NB4 (cell line): Measurements from ENCODE around the gene TPM4.

Experiments
- MYC ChIP-seq: IDR thresholded peaks from 2 replicates; pipeline ENCODE4 v1.6.1; 2011; ENCODE audit warnings: low read depth, low read length
- POLR2A ChIP-seq: IDR thresholded peaks from 2 replicates; pipeline ENCODE4 v1.6.1; 2011; ENCODE audit warnings: mild to moderate bottlenecking; ENCODE audit not compliant: insufficient read length; ENCODE audit errors: extremely low read depth
- TF ChIP-seq, protein P1 (sequence below): IDR thresholded peaks from one replicate; pipeline ENCODE4 v1.5.1; 2012; ENCODE audit warnings: low read depth, low read length

DNA sequence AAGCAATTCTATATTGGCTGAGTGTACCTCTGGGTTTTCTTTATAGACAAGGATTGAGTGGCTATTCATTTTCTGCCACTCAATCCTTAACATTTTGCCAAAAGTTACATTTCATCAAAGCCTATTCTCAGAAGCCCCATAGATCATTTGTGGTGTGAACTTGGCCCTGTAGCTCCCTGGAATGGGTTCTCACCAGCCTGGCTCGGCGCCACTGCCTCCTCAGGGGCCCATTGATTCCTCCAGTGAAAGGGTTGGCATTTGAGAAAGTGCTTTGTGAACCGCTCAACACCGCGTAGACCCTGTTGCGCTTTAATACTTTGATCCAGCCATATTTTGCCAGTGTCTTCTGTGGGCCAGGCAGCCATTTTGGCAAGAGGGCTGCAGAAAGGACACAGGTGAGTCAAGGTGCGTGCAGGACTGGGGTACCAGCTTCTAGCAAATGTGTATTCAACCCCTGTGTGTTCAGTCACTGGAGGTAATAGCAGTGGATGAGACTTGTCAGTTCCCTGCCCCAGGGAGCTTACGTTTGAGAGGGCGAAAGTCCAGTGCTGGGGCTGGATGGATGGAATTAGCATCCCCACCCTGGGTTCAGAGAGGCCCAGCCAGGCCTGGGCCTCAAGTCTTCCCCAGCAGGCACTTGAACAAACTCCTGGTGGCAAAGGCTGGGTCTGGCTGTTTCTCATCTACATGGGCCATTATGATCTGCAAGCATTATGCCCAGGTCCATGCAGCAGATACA is 39.2 kb downstream of the TPM4 start:
- TF ChIP-seq, protein P1, sequence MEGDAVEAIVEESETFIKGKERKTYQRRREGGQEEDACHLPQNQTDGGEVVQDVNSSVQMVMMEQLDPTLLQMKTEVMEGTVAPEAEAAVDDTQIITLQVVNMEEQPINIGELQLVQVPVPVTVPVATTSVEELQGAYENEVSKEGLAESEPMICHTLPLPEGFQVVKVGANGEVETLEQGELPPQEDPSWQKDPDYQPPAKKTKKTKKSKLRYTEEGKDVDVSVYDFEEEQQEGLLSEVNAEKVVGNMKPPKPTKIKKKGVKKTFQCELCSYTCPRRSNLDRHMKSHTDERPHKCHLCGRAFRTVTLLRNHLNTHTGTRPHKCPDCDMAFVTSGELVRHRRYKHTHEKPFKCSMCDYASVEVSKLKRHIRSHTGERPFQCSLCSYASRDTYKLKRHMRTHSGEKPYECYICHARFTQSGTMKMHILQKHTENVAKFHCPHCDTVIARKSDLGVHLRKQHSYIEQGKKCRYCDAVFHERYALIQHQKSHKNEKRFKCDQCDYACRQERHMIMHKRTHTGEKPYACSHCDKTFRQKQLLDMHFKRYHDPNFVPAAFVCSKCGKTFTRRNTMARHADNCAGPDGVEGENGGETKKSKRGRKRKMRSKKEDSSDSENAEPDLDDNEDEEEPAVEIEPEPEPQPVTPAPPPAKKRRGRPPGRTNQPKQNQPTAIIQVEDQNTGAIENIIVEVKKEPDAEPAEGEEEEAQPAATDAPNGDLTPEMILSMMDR, result no peak
- no peak for TF ChIP-seq POLR2A
- TF ChIP-seq MYC, result no peak
